ENCODE results near the gene DUSP15. TPM values are rescaled to one million over a fixed set of nuclear protein-coding genes. Genes with fewer than 3 reads are reported as not detected.

DUSP15 gene
- total RNA-seq, 1 donor from 2014 or later: 2.1 TPM

DNA sequence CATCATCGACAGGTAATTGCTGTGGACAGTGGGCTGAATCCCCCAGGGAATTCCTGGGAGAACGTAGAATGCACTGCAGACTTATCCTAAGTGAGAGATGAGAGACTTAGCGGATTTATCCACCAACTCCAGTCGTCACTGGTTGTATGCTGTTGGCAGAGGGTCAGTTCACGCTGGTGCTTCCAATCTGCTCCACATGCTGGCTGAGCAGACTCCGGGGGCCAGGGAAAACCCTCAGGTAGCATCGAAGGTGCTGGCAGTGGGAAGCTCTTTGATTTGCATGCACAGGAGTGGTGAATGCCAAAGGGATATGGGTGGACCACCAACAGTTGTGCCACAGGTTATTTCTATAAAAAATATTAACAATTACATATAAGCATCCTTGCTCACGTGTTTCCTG lies 20.3 kb upstream of the DUSP15 start:
- Mint-ChIP-seq H3K9me3 (ENCODE audit: unreplicated experiment) (no peaks in the 10 kb centered on the region), H3K27me3 (ENCODE audit: unreplicated experiment) (peaks cover 3% of the 10 kb centered on the region), H3K4me1 (ENCODE audit: unreplicated experiment) (no peaks in the 10 kb centered on the region), H3K27ac (ENCODE audit: unreplicated experiment) (no peak overlapping the region), H3K36me3 (ENCODE audit: low read depth, unreplicated experiment) (no peaks in the 10 kb centered on the region), H3K4me3 (ENCODE audit: unreplicated experiment) (no peak overlapping the region)
- DNase-seq (ENCODE audit: low spot score): no peak
- no peak for TF ChIP-seq CTCF (IDR thresholded peaks at IDR 0.05; ENCODE audit: unreplicated experiment)

- no peak overlapping the region for H3K27ac Mint-ChIP-seq (ENCODE audit: unreplicated experiment)
- H3K4me1 Mint-ChIP-seq (ENCODE audit: unreplicated experiment): peaks cover 3% of the 10 kb centered on the region
- no peak overlapping the region for H3K4me3 Mint-ChIP-seq (ENCODE audit: unreplicated experiment)
- H3K9me3 Mint-ChIP-seq (ENCODE audit: unreplicated experiment): no peaks in the 10 kb centered on the region
- peaks cover 8% of the 10 kb centered on the region for H3K27me3 Mint-ChIP-seq (ENCODE audit: unreplicated experiment)
- H3K36me3 Mint-ChIP-seq (ENCODE audit: low read depth, unreplicated experiment): no peaks in the 10 kb centered on the region
- no peak for DNase-seq (ENCODE audit: low spot score)
- no peak for TF ChIP-seq CTCF (IDR thresholded peaks at IDR 0.05; ENCODE audit: unreplicated experiment)
These were observed 13.5 kb upstream of the DUSP15 start for GRCh38 chr20:31883829-31884228.

- TF ChIP-seq CTCF (IDR thresholded peaks at IDR 0.05; ENCODE audit: unreplicated experiment): no peak
- Mint-ChIP-seq H3K27me3 (ENCODE audit: unreplicated experiment) (peaks cover 5% of the 10 kb centered on the region), H3K9me3 (ENCODE audit: unreplicated experiment) (no peaks in the 10 kb centered on the region), H3K4me3 (ENCODE audit: unreplicated experiment) (no peak overlapping the region), H3K36me3 (ENCODE audit: low read depth, unreplicated experiment) (no peaks in the 10 kb centered on the region), H3K27ac (ENCODE audit: unreplicated experiment) (no peak overlapping the region), H3K4me1 (ENCODE audit: unreplicated experiment) (peaks cover 3% of the 10 kb centered on the region)
- DNase-seq (ENCODE audit: low spot score): no peak
These were observed 11.6 kb upstream of the DUSP15 start for GRCh38 chr20:31881945-31882344.

- Mint-ChIP-seq H3K4me1 (ENCODE audit: unreplicated experiment) (peaks cover 8% of the 10 kb centered on the region), H3K27ac (ENCODE audit: unreplicated experiment) (peak overlapping the region; percentile 95), H3K36me3 (ENCODE audit: low read depth, unreplicated experiment) (no peaks in the 10 kb centered on the region), H3K4me3 (ENCODE audit: unreplicated experiment) (peak overlapping the region; percentile 96), H3K27me3 (ENCODE audit: unreplicated experiment) (peaks cover 5% of the 10 kb centered on the region), H3K9me3 (ENCODE audit: unreplicated experiment) (no peaks in the 10 kb centered on the region)
- peak; percentile 93 for DNase-seq (ENCODE audit: low spot score)
- no peak for TF ChIP-seq CTCF (IDR thresholded peaks at IDR 0.05; ENCODE audit: unreplicated experiment)
These were observed 9.0 kb upstream of the DUSP15 start for GRCh38 chr20:31879143-31879987.

DNA sequence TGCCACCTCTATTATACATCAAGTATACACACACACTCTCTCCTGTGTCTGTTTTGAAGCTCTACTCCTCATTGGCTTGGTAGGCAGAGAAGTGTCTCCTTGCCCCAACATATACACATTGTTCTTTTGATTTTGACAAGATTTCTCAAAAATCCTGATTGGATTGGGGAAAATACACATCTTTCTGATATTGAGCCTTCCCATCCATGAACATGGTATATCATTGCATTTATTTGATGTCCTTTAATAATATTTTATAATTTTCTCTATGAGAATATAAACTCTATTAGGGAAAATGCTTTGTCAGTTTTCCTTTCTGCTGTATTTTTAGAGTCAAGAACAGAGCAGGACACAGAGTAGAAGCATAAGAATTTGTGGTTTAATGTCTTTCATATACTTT lies 7.4 kb upstream of the DUSP15 start:
- DNase-seq (ENCODE audit: low spot score): no peak
- Mint-ChIP-seq H3K4me1 (ENCODE audit: unreplicated experiment) (peaks cover 8% of the 10 kb centered on the region), H3K9me3 (ENCODE audit: unreplicated experiment) (no peaks in the 10 kb centered on the region), H3K27me3 (ENCODE audit: unreplicated experiment) (peaks cover 5% of the 10 kb centered on the region), H3K36me3 (ENCODE audit: low read depth, unreplicated experiment) (no peaks in the 10 kb centered on the region), H3K27ac (ENCODE audit: unreplicated experiment) (no peak overlapping the region), H3K4me3 (ENCODE audit: unreplicated experiment) (no peak overlapping the region)
- no peak for TF ChIP-seq CTCF (IDR thresholded peaks at IDR 0.05; ENCODE audit: unreplicated experiment)
